Stimulated activated CD8-positive, alpha-beta memory T cell treated with anti-CD3 and anti-CD28 coated beads, Interleukin-7, amount 100 ng/mL, for 4 hours (primary cell): Measurements from ENCODE around the gene ZNF777.
"Not testable (repeated sequence)": the region's sequence is repeated elsewhere in the genome, so short reads cannot be mapped to it uniquely, and the experiment has no call there.

Experiments used
- DNase-seq, 2 donors: peaks; one replicate each; pipeline ENCODE4 v3.0.0-alpha.2; 2020; ENCODE audit warnings: low read depth in 2 of 2

ZNF777 gene

GRCh38 chr7:149454750-149455149 is 6.1 kb downstream of the ZNF777 start:
- no peak for DNase-seq

- DNase-seq = no peak
These were observed 6.9 kb downstream of the ZNF777 start for GRCh38 chr7:149454006-149454405.

DNA sequence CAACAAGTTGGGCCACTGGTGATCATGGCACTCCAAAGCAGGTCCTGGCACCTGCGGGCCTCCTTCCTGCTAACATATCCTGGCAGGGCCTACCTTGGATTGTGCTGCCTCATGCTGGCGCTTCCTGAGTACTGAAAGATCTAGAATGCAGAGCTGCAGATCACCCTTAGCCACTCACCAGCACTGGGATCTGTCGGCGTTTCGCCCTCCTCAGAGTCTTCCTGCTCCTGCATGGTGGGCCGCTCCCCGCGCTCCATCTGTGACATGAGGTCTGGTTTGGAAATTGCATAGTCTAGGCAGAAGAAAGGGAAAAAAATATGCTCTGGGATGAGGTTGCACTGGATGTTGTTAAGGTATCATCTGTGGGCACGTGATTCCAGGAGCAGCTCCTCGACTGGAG is 10.0 kb downstream of the ZNF777 start:
- no peak for DNase-seq

DNA sequence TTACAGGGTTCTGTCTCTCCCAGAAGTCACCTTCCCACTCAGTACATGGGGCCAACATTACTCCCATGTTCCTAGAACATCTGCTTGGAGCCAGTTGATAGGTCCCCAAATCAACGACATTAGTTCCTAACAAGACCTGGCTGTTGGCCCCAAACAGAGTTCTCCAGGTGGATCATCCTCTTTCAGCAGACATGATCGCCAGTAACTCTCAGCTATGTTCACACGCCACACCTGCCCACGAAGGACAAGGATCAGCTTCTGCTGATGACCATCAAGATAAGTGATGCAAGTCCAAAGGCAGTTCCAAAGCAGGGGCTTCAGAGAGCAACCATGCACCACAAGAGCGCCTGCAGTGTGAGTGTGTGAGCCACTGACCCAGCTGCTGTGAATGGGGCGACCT is 11.0 kb downstream of the ZNF777 start:
- no peak for DNase-seq

DNA sequence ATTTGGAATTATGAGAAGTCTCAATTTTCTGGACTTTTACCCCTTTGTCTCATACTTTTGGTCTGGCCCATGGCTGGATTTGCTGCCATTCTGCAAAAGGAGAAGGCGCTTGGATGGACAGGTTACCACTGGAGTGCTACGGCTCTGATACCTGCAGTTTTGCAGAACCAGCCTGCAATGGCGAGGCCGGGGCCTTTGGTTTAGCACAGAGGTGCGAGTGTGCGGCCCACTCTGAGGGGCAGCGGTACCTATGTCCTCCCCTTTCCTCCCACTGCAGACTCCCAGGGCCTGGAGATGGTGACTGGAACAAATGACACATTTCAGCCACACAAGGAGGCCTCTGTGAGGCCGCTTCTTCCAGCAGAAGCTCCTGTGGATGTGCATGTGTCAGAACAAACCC is 11.9 kb downstream of the ZNF777 start:
- DNase-seq = no peak

- DNase-seq = not testable (repeated sequence)
These were observed 14.8 kb downstream of the ZNF777 start for GRCh38 chr7:149446026-149446425.

- DNase-seq = no peak
These were observed 16.6 kb downstream of the ZNF777 start for GRCh38 chr7:149444287-149444686.

- no peak for DNase-seq
These were observed 17.3 kb downstream of the ZNF777 start for GRCh38 chr7:149443523-149443922.

GRCh38 chr7:149442924-149443323 is 17.9 kb downstream of the ZNF777 start:
- no peak for DNase-seq

- no peak for DNase-seq
These were observed 20.6 kb downstream of the ZNF777 start for GRCh38 chr7:149440222-149440621.

GRCh38 chr7:149436358-149436757 is 24.5 kb downstream of the ZNF777 start:
- DNase-seq = no peak

DNA sequence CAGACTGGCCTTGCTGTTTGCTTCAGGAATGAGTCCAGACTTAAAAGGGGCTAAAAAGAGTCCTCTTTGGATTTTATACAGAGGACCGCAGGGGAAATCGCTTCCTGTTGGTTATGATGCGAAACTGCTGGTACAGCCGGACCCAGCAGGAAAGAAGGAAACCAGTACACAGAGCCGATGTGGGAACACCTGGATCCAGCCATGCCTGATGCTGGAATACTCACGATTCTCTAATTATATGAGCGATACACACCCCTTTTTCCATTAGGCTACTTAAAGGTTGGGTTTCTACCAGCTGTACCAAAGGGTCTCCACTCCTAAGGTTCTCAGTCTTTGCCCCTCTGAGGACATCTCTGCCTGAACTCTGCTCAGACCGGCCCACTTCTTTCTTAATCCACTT is 27.7 kb downstream of the ZNF777 start:
- no peak for DNase-seq

DNA sequence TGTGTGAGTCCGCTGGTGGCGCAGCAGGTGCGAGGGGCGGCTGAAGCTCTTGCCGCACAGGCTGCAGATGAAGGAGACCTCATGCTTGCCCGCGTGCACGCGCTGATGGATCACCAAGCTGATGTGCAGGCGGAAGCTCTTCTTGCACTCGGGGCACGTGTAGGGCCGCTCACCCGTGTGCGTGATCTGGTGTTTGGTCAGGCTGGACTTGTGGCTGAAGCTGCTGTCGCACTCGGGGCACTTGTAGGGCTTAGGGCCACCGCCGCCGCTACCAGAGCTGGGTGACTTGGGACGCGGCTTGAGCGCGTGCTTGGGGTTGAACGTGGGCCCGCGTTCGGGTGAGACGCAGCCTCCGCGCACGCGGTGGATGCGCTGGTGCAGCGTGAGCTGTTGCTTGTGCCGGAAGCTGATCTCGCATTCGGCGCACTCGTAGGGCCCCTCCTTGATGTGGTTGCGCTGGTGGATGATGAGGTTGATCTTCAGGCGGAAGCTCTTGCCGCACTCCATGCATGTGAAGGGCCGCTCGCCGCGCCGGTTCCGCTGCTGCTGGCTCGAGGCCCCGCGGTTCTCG is 28.7 kb downstream of the ZNF777 start:
- DNase-seq = no peak

GRCh38 chr7:149431486-149432120 is 29.3 kb downstream of the ZNF777 start:
- DNase-seq = no peak

DNA sequence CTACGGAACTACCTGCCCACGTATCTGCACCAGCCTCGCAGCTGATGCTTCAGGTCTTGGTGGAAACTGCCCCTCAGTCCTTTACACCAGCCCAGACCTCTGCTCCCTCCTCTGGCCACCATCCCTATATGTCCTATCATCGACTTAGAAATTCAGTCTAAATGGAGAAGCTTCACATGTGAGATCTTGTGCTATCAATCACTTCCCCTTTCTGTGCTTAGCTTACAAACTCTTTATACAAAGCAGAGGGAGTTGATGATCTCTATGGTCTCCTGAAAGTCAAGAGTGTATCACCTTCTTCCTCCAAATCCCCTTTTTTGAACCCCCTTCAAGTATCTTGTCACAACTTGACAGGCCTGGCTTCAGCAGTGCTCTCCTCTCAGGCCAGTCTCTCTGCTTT is 30.7 kb downstream of the ZNF777 start:
- no peak for DNase-seq

DNA sequence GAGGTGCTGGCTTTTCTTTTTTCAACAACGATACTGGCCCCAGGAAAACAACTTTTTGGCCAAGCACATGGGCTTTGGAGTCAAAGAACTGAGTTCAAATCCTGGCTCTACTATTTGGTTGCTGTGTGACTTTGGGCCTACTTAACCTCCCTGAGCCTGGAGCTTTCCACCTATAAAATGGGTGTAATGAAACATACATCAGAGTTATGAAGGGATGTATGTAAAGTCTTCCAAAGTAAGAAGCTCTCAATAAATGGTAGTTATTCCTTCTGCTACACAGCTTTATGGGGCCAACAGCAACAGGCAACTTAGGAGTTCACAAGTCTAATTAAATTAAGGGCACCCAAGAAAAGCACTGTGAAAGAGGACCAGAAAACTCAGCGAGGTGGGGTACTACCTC is 33.0 kb downstream of the ZNF777 start:
- DNase-seq = no peak

DNA sequence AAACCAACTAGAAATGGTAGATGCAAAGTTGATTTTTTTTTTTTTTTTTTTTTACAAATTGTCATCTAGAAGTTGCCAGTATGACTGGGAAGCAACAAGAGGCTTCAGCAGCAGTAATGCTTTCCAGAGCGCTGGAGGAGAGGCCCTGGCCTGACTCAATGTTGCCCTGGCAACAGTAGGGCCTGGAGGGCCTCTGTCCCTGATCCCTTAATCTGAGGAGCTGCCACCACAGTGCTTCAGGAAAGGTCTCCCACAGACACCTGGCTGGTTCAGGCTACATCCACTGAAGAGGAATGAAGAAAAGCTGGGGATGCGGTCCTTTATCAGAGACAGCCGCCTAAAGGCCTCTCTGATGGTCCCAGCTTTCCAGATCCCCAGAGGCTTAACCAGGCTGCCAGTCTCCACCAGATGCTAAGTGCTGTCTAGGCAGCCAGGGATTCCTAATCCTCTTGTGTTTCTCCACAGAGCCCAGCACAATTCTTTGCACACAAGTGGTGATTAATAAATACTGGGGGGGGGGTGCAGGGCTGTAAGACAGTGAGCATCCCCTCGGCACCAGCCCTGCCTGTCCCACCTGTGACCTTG is 33.7 kb downstream of the ZNF777 start:
- DNase-seq = no peak

GRCh38 chr7:149423449-149424110 is 37.3 kb downstream of the ZNF777 start:
- no peak for DNase-seq

GRCh38 chr7:149422914-149423301 is 38.0 kb downstream of the ZNF777 start:
- DNase-seq = no peak

DNA sequence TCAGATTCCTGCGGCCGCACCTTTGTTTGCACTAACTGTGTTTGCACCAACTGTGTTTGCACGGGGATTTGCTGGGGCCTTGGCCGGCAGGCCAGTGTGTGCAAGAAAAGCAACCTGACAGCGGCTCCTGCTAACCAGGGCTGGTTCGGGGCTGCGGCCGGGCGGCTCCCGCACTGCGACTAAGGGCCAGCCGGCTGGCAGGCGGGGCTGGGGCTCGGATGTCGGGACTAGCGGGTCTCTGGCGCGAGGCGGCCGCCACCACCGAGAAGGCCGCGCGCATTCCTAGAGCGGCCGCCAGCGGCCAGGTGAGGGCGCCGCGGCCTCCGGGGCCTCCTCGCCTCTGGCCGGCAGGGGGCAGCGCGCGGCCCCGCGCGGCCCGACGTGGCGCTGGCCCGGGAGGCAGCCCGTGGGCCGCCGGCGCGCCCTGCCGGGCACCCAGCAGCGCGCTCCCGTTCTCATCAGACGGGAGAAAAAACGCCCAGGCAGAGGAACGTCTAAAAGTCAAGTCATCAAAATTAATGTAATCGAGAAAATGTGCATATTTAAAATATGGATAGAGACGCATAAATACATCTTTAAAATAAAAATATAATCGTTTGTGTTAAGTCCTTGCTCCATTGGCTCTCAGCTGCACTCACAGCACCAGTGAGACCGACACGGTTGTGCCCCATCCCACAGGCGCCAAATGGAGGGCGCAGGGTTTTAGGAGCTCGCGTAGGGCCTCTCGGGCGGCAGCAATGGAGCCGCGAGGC is 38.5 kb downstream of the ZNF777 start:
- peak; percentile 12 to 69 for DNase-seq

DNA sequence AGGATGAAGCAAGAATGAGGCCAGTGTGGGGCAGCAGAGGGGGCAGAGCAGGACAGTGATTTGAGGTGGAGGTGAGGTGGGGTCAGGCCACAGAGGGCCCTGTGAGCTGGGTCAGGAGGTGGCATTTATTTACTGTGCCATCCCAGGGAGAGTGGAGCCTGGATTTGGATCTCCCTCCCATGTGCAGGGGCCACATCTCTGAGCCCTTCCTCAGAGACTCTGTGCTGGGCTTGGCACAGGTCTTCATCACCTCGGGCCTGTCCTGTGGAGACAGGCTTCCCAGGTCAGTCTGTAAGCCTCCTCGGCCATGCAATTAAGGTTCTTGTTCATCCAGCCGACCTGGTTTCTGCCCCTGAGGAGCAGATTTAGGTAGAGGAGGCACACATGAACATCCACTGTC is 40.9 kb downstream of the ZNF777 start:
- no peak for DNase-seq

DNA sequence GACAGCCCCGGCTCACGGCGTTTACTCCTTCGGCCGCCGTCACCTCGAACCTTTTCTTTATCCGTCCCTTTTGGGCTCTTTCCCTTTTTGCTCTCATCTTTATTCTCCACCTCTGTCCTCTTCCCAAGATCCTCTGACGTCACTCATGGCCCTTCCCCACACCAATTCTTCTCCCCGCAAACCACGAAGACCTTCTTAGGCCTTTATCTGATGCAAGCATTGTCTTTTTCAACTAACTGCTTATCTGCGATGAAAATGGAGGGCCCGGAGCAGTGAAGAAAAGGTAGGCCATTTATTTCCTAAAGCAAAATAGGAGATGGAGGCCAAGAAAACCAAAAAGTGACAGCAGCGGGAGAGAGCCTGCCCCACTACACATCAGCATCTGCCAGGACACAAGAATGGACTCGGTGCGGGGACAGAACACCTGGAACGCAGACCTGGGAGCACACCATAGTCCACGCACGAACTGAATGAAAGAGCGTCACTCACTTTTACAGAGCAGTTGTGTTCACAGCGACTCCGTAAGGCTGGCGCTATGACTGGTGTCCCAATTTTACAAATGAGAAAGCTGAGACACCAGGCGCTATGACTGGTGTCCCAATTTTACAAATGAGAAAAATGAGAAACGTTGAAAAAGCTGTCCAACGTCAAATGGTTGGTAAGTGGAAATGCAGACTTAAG is 45.3 kb downstream of the ZNF777 start:
- no peak for DNase-seq
